ENCODE data around the gene PAM16.

PAM16 gene

GRCh38 chr16:4317532-4318450, 33.3 kb downstream of the PAM16 start:
- no peak for DNase-seq

GRCh38 chr16:4316864-4317531, 34.1 kb downstream of the PAM16 start:
- no peak for DNase-seq

- DNase-seq = no peak
Observed at GRCh38 chr16:4316108-4316863, 34.8 kb downstream of the PAM16 start.

GRCh38 chr16:4315186-4316107, 35.7 kb downstream of the PAM16 start, which contains the start of gene GLIS2:
Gene GLIS2, plus strand, starts transcription at chr16:4316067. Its CDS starts 16,214 bp downstream, at chr16:4332281.
- DNase-seq = peak; percentile 18

- no peak for DNase-seq
Observed at GRCh38 chr16:4314532-4315185, 36.5 kb downstream of the PAM16 start.

- no peak for DNase-seq
Observed at GRCh38 chr16:4313563-4314531, 37.3 kb downstream of the PAM16 start.

GRCh38 chr16:4309833-4310266, 41.3 kb downstream of the PAM16 start:
- peak; percentile 60 for DNase-seq

- no peak for DNase-seq
Observed at GRCh38 chr16:4309102-4309832, 41.9 kb downstream of the PAM16 start.

- DNase-seq = peak; percentile 98
Observed at GRCh38 chr16:4307215-4308037, 43.7 kb downstream of the PAM16 start.

- DNase-seq = peak; percentile 58
Observed at GRCh38 chr16:4306470-4307214, 44.5 kb downstream of the PAM16 start.

GRCh38 chr16:4303973-4304372, 47.1 kb downstream of the PAM16 start:
- DNase-seq = no peak

GRCh38 chr16:4301968-4302367, 49.2 kb downstream of the PAM16 start:
- no peak for DNase-seq

GRCh38 chr16:4301177-4301576, 49.9 kb downstream of the PAM16 start:
- no peak for DNase-seq

GRCh38 chr16:4298761-4299522, 52.2 kb downstream of the PAM16 start:
- no peak for DNase-seq

- DNase-seq = no peak
Observed at GRCh38 chr16:4297480-4297879, 53.6 kb downstream of the PAM16 start.

GRCh38 chr16:4295581-4295980, 55.5 kb downstream of the PAM16 start:
- DNase-seq = no peak

GRCh38 chr16:4293822-4294457, 57.2 kb downstream of the PAM16 start:
- DNase-seq = no peak

Data from CD4-positive, alpha-beta T cell treated with Interferon gamma for 1 hour (primary cell).